ENCODE data around the gene CMSS1.

CMSS1 gene

DNA sequence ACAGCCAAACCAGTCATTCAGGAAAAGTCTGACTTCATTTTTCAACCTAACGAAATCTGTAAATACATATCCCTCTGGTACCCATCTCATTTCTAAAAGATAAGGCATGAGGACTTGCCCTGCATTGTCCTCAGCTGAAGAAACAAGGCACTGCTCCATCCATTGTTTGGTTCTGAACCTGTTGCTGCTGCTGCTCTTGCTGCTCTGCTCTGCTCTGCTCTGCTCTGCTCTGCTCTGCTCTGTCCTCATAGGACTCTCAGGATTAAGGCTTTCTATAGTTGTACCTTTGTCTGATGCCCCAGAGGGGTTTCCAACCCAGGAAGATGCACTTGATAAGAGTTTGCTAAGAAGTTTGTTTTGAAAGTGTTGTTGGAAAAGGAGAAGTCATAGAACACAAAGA is 38.2 kb downstream of the CMSS1 start:
- DNase-seq = no peak

DNA sequence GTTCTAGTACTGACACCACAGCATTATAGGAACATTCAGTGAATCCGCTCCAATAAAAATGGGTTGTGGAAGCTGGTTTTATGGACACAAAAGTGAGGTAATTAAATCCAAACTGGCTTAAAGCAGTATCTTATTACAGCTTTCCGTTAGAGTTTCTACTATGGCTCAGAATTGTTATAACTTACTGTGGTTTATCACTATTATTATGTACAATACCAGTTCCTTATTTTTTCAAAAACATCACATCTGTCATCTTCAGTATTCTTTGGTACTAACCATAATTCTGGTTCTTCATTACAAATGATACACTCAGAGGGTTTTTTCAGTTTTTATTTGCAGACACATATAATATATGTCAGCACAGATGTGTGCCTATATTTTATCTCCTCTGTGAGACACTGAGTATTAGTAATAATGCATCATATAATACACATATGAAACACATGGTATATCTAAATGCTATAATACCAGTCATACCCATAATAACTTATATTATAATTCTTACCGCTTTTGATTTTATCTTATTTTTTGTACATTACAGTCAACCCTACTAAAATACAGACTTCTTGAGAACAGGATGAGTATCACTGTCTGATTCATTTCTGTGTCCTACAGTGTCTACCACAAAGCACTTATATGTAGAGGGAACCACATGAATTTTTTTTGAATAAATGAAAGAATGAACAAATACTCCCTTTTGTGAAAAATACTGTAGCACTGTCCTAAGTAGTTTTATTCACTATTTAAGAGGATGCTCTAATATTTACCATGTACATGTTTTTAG is 39.0 kb downstream of the CMSS1 start:
- DNase-seq = no peak

DNA sequence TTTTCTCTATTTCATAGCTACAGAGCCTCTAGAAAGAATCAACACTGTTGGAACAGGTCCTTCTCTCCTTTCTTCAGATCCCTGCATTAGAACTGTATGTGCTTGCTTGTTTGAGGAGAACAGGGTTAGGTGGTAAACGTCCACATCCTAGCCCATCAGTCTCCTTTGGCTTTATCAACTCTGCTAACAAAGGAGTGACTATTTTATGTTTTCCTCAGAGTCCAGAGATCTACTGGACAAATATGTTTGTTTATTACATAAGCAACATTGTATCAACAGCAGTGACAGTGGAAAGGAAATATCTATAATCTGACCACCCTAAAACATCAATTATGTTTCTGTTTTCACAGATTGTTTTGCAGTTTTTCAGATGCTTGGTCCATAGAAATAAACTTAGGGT is 39.6 kb downstream of the CMSS1 start:
- DNase-seq = no peak

DNA sequence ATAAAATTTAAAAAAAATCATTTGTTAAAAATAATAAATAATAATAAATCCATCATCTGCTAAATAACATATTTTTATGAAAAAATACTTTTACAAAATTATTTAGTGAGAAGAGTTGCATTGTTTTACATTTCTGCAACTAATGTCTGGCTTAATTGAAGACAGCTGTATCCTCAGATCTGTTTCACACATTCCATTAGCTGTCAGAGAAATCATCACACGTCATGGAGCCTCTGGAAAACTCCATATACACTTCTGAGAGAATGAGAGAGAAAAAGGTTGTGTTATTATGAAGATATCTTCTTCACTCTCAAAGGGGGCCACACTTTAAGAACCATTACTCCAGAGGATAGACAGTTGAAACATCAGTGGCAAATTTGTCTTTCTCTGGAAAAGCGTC is 40.8 kb downstream of the CMSS1 start:
- no peak for DNase-seq

DNA sequence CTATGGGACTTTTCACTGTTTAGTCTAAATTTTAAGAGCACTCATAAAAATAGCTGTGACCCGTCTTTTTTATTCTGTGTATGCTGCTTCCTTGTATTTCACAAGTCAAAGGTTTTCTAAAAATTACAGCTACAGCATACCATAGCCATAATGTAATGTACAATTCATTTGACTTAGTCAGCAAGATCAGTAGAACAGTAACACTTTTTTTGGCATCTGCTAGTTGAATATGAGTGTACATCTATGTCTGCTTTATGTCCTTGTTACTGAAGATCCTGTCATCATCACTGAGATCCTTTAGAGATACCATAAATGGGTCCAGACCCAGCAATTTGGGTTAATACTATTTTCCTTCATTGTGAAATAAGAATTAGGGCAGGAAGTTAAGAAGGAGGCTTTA is 42.2 kb downstream of the CMSS1 start:
- no peak for DNase-seq

DNA sequence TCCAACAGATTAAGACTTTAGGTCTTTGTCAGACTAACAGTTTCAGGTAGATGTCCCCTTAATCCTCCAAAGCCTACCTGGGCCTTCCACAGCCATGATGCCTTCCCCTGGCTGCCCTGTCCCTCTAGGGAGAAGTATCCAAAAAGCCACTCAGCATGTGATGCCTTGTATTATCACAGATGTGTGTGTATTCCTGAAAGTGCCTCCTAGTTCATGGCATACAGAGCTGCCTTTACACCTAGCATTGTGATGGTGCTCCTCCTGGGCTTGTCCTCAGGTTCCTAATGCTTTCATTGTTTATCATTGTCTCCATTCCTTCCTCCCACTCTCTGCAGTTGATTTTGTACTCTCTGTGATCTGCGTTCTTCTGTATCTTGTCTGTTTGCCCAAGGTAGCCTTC is 43.6 kb downstream of the CMSS1 start:
- no peak for DNase-seq

DNA sequence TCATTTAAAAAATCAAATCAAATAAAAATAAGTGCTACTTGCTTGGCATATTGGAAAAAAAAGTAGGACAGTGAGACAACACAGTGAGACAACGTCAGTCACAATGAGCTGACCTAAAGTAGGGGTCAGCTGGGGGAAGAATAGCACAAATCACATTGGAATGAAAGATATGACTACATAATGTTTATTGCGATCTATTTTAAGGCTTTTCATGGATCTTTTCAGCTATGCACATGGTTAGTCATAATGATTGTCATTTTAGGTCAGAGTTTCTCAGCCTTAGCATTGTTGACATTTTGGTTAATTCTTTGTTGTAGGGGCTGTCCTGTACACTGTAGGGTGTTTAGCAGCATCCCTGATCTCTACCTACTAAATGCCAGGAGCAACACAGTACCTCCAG is 44.5 kb downstream of the CMSS1 start:
- no peak for DNase-seq

DNA sequence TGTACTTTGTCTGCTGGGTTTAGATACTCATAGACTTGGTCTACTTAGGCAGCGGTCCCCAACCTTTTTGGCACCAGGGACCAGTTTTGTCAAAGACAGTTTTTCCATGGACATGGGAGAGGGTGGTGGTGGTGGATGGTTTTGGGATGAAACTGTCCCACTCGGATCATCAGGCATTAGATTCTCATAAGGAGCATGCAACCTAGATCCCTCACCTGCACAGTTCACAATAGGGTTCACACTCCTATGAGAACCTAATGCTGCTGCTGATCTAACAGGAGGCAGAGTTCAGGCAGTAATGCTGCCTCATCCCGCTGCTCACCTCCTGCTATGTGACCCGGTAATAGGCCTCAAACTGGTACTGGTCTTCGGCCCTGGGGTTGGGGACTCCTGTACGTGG is 45.3 kb downstream of the CMSS1 start:
- no peak for DNase-seq

DNA sequence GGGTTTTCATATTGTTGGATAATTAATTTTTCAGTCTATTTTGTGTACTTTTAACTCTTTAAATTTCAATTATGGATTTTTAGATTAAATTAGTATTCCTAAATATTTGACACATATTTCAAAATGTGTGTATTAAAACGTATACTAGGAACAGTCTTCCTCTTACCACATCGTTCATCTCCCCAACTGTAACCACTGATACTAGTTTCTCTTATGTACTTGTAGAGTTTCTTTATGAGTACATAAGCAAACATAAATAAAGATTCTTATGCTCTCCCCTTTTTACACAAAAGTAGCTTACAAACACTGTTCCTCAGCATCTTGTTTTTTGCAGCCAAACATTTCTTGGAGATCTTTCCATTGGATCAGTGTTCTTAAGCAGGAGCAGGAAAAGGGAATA is 45.9 kb downstream of the CMSS1 start:
- no peak for DNase-seq

DNA sequence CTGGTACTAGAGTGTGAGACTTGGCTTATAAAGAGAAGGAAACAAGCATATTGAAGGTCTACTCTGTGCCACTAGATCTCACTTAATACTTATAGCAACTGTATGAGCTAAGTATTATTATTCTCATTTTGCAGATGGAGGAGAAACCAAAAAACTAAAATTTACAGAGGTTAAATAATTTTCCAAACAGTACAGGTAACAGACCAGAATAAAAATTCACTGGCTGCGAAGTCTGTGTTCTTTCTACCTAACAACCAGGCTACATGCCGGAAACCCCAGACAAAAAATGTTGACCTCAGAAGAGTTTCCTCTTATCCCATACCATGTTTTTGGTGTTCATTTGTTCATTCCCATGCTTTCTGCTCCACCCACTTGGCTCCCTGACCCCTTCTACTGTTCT is 46.6 kb downstream of the CMSS1 start:
- no peak for DNase-seq

DNA sequence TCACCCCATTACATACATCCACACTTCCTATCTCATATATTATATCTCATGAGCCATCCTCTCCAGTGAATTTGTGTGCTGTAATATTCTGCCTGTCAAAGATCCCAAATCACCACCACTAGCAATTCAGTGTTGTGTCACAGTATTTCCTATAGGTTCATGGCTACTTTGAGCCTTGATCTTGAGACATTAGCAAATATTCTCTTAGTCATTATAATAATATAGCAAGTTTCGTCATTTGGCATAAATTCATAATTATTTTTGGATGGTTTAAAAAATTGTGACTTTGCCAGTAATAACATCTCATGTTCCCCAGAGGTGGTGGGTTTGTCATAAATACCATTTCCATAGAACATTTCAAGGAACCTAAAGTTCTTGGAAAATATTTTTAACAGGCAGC is 47.7 kb downstream of the CMSS1 start:
- DNase-seq = no peak

DNA sequence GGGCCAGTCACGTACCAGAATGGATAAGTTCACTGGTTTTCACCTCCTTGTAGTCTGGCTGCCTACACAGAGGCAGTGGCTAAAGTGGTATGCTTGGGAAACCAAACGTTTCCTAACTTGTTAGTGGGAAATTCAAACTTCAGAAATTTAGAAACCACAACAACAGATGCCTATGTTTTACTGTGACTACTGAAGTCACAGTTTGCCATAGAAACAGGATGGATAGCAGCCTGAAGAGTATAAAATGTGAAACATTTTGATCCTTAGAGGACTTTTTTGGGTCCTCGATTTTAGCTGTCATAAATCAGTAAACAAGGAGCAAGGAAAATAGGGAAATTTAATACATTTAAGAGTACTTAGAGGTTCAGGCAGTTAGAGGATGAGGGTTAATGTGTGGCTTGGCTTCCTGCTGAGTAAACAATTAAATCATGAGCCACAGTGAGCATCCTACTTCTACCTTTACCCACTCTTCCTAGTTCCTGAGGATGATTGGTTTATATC is 48.6 kb downstream of the CMSS1 start:
- DNase-seq = no peak

DNA sequence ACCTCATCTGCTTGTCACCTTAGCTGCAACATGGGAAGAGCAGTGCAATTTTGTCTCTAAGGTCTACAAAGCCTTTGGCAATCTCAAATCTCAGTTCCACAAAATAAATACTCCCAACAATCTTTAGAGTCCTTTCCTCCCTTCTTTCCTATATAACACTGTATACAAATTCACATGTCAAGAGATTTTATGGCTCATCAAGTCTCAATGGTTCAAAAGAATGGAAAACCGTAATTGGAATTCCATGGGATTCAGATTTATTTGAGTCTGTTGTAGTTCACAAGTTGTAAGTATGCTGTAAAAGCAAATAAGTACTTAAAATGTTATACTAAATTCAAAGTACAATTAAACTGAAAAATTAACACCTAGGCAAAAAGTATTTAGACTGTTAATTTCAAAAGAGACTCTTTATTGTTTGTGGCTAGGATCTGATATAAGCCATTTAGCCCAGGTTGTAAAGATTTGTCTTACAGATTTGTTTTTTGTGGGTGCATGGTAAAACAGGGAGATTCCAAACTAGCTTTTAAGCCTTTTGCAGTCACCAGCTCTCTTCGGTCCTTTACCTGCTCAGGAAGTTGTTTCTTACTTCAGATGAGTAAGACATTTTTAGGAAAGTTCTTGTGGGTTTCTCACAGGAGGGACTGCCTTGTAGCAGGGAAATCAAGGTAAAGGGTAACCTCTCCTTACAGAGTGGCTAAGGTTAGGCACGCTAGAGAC is 50.1 kb downstream of the CMSS1 start:
- no peak for DNase-seq

DNA sequence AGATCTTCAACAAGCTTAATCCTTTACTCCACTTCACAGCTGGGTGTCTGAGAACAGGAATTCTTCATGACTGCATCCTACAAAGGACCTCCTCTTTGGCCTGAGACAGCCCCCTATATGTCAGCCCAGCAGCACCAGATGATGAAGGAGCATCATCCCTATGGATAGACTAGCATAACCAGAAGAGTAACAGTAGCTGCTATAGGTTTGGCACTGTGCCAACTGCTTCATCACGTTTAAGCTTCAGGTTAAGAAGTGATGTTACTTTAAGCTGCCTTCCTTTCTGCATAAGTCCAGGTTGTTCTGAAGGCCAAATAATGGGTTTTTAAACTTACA is 50.6 kb downstream of the CMSS1 start:
- DNase-seq = no peak

DNA sequence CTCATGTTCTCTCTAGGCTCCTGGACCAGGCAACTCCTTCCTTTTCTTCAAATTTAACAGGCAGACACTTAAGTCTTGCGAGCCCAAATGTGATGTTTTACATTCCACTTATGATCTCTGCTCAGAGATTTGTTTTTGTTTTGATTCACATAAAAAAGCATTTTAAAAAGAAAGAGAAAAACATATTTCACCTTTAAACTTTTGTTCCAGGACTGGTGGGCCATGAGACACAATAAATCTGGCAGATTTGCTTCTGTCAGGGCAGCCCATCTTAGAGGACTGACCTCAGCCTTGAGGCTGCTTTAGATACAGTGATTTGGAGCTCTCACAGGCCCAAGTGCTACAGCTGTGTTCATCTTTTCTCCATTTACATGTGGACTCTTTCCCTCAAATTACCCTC is 52.0 kb downstream of the CMSS1 start:
- no peak for DNase-seq

DNA sequence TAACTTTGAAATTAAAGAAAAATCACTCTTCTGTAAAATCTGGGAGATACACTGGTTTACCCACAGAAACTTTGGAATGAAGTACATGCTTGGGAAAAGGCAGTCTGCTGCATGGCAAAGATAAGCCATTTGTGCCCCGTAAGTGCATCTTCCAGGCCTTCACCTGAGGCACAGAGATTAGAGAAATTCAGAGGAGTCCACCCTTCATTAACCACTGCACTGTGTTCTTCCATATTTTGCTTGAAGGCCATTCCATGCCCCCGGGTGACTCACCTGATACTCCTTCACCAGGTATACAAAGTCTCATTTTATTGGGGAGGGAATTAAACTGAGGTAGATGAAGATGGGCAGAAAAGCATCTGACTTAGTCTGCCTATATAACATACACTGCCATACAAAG is 53.0 kb downstream of the CMSS1 start:
- no peak for DNase-seq

DNA sequence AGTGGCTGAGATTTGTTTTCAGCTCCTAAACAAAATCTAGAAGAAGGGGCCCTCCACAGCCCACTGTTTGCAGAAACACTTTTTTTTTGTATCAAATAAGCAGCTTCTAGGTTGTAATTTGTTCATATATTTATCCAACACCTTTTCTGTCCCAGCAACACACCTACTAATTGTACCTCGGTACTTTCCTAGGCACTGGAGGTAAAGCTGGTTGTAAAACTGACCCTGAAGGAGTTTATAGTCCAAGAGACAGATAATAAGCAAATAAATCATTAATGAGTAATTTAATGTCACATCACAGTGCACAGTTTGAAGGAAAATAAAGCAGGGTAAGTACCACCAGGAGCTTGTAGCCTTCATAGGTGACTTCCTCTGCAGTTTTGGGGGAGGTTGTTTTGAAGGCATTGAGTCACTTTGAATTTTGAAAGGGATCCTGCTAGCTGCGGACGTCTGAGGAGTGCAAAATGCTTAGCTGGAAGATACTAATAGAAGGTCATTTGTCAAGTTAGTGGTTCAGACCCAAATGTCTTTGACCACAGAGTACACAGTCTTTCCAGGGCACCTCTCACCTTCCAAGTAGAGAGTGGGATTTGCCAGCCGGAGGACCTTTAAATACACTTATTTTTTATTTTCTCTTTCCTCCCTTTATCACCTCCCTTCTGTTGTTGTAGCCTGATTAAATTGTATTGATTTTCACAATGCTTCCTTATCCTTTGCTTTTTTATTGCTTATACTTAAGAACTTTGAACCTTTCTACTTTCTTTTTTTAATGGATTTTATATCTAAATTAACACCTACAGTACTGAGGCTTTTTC is 53.8 kb downstream of the CMSS1 start:
- DNase-seq = no peak

DNA sequence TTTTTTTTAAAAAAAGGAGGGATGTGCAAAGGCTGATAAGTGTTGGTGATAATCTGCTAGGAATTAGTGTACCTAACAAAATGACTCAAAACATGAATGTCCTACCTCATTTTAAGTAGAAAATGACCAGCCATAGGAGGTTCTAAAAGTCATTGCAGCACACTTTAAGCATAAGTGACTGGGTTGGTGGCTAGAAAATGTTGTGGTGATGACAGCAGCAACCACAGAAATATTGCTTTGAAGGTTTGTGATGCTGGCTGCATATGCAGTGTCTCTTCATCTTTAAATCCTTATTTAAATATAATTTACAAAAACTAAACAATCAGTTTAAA is 55.2 kb downstream of the CMSS1 start:
- DNase-seq = no peak

DNA sequence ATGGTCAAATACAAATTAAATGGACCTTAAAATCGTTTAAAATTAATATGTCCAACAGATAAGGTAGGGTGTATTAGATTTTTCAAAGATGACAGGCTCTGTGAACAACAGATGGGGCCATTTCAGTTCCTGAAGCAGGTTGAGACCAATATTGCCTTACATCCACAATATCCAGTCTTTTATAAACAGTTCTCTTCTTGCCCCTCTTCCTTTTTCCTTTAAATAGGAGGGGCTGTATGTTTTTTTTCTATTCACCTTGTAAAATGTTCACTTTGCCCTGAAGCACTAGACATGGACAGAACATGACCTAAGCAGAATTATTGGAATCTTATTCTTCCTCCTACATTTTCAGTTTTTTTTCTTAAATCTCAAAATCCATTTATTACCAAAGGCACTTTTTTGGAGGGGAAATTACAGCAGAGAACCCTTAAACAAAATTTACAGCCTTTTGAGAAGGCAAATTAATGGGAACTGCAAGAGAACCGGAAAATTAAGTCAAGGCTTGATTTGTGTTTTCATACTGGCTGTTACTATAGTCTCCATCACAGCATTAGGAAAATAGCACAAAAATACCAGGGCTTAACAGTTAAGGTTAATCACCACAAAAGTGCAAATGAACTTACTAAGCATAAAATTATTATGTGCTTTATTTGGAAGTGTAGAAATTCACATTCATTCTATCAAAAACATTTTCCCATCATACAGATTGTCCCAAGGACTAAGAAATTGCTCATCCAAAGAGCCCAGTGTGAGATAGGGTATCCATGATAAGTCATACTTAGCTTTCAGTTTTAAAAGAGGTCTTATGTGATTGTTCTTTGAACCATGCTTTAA is 55.8 kb downstream of the CMSS1 start:
- no peak for DNase-seq

DNA sequence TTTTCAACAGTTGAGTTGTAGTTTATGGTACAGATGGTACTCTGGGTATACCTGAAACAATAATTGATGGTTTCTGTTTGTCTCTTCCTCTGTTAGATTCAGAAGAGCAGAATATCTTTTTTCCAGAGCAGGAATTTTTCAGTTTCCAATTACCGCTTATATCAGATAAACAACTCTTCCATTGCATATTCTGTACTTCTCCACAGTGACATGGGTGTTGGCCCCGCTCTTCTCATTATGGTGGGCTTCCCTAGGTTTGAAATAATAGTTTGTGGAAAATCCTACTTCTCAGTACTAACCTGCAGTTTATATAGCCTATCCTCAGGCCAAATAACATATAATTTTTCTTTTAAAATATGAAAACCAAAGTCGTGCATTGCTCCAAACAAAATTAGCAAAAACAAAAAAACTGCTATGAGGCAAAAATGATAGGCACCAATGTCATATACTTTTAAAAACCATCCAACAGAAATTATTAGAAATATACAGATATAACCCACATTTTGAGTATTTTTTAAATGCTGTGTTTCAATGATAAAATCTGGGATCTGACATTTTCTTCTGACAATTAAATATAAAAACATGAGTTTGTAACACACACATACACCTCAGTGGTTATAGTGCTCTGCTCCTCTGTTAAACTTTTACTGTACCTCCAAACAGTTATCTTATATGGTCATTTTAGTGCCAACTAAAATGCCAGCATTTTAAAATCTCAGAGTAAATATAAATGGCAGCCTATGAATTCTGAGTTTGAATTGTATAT is 56.8 kb downstream of the CMSS1 start:
- DNase-seq = no peak

DNA sequence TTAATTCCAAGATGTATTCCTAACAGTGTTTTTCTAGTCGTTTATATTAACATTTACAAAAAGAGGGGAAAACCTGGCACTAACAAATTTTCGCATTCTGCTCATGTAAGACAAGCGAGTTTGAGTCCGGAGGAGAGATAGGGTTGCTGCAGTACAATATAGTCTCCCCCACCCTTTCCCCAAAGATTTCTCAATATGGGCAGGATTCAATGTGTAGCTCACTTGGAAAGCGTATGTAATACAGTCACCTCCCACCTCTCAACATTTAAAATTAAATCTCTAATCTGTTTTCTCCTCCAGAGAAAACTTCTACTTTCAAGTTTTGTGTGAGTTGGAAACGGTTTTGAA is 57.9 kb downstream of the CMSS1 start:
- DNase-seq = no peak

Measured in cortex of kidney (tissue), 1 donor.